Urinary bladder (tissue), 4 donors: Measurements from ENCODE around the gene CLCN2. TPM values are rescaled to one million over a fixed set of nuclear protein-coding genes. Genes with fewer than 3 reads are reported as not detected.
A peak's percentile ranks its signal among the peaks of the same experiment; 100 is the strongest.

ENCODE experiments used
- DNase-seq: peaks from one replicate; pipeline ENCODE4 v3.0.0-alpha.2; 2015; ENCODE audit errors: extremely low spot score
- H3K27ac ChIP-seq: one replicate; pipeline ENCODE4 v1.5.1; 2013; ENCODE audit warnings: low read depth, mild to moderate bottlenecking, moderate library complexity
- H3K36me3 ChIP-seq: one replicate; pipeline ENCODE4 v1.6.1; 2013; ENCODE audit warnings: mild to moderate bottlenecking, moderate library complexity; ENCODE audit not compliant: insufficient read depth
- H3K4me1 ChIP-seq: one replicate; pipeline ENCODE4 v1.6.1; 2013; ENCODE audit warnings: mild to moderate bottlenecking, moderate library complexity; ENCODE audit not compliant: insufficient read depth
- H3K4me3 ChIP-seq: one replicate; pipeline ENCODE4 v1.5.1; 2013; ENCODE audit warnings: low read depth, low read length
- WGBS: extraction: QIAGEN DNeasy Blood & Tissue Kit; methylation state at CpG from one replicate; pipeline ENCODE4 v1.1.7; 2013; 5-methylcytosine and 5-hydroxymethylcytosine counted together
- polyA plus RNA-seq: library from polyadenylated mRNA; stranded (reverse); fragments of 200-250 nt; gene quantifications from one replicate; pipeline ENCODE4 v1.2.3, GENCODE V29; 2013
- total RNA-seq: library from RNA; depleted of rRNA; stranded (reverse); fragments of >200 nt; gene quantifications from one replicate; pipeline ENCODE4 v1.2.3, GENCODE V29; 2014
- donor health status: healthy with polysubstance abuse.
- donor health status: healthy.

Gene CLCN2
- total RNA-seq (4.7 TPM), polyA plus RNA-seq (4.8 TPM)

- no peak for DNase-seq
- Histone ChIP-seq H3K4me3 (peak within 1 kb of the TSS; percentile 95), H3K27ac (peak within 1 kb of the TSS; percentile 99), H3K36me3 (no peaks in the 10 kb centered on the region), H3K4me1 (peaks cover 3% of the 10 kb centered on the region)
- WGBS = under 1% methylated on average over 56 of the region's 56 CpGs
Measured at GRCh38 chr3:184361532-184361931, at the start of gene CLCN2, which contains the start of gene POLR2H. TSS of gene CLCN2 (minus strand) at chr3:184361605. CDS start at chr3:184361479, 126 bp downstream. TSS of gene POLR2H (plus strand) at chr3:184361710. CDS start at chr3:184363493, 1,783 bp downstream.

GRCh38 chr3:184409946-184410500 is 48.6 kb upstream of the CLCN2 start:
- 78% methylated on average over 12 of the region's 12 CpGs for WGBS
- no peak for DNase-seq
- Histone ChIP-seq H3K4me1 (no peaks in the 10 kb centered on the region), H3K4me3 (no peak overlapping the region), H3K27ac (no peak overlapping the region), H3K36me3 (no peaks in the 10 kb centered on the region)

- 81% methylated on average over 8 of the region's 8 CpGs for WGBS
- H3K4me1 ChIP-seq = no peaks in the 10 kb centered on the region
- H3K27ac ChIP-seq = no peak overlapping the region
- H3K36me3 ChIP-seq = no peaks in the 10 kb centered on the region
- no peak for DNase-seq
- H3K4me3 ChIP-seq = no peak overlapping the region
Measured at GRCh38 chr3:184409331-184409926, 48.0 kb upstream of the CLCN2 start.

- DNase-seq = no peak
- WGBS = 74% methylated on average over 20 of the region's 20 CpGs
Measured at GRCh38 chr3:184405075-184406030, 43.9 kb upstream of the CLCN2 start.

GRCh38 chr3:184399410-184399809 is 38.0 kb upstream of the CLCN2 start:
- DNase-seq = peak; percentile 52
- WGBS = 9% methylated on average over 9 of the region's 9 CpGs
- no peak overlapping the region for H3K4me3 ChIP-seq
- no peaks in the 10 kb centered on the region for H3K4me1 ChIP-seq
- no peaks in the 10 kb centered on the region for H3K36me3 ChIP-seq
- H3K27ac ChIP-seq = no peak overlapping the region

More at GRCh38 chr3:184405075-184406030, 43.9 kb upstream of the CLCN2 start:
- Histone ChIP-seq H3K27ac (no peak overlapping the region), H3K36me3 (no peaks in the 10 kb centered on the region), H3K4me3 (no peak overlapping the region), H3K4me1 (no peaks in the 10 kb centered on the region)

- Histone ChIP-seq H3K4me3 (no peak overlapping the region), H3K4me1 (no peaks in the 10 kb centered on the region), H3K36me3 (no peaks in the 10 kb centered on the region), H3K27ac (no peak overlapping the region)
- DNase-seq = no peak
- WGBS = 77% methylated on average over 5 of the region's 5 CpGs
Measured at GRCh38 chr3:184395320-184395660, 33.9 kb upstream of the CLCN2 start.

GRCh38 chr3:184391266-184391665 is 29.9 kb upstream of the CLCN2 start:
- Histone ChIP-seq H3K27ac (no peak overlapping the region), H3K36me3 (no peaks in the 10 kb centered on the region), H3K4me3 (no peak overlapping the region), H3K4me1 (no peaks in the 10 kb centered on the region)
- no peak for DNase-seq
- 78% methylated on average over 3 of the region's 3 CpGs for WGBS

- no peaks in the 10 kb centered on the region for H3K36me3 ChIP-seq
- WGBS = 92% methylated on average over 5 of the region's 5 CpGs
- no peak overlapping the region for H3K4me3 ChIP-seq
- H3K4me1 ChIP-seq = no peaks in the 10 kb centered on the region
- DNase-seq = no peak
- no peak overlapping the region for H3K27ac ChIP-seq
Measured at GRCh38 chr3:184389935-184390528, 28.6 kb upstream of the CLCN2 start.

GRCh38 chr3:184389384-184389783 is 28.0 kb upstream of the CLCN2 start:
- H3K4me1 ChIP-seq = no peaks in the 10 kb centered on the region
- no peak for DNase-seq
- no peak overlapping the region for H3K4me3 ChIP-seq
- 66% methylated on average over 5 of the region's 5 CpGs for WGBS
- no peaks in the 10 kb centered on the region for H3K36me3 ChIP-seq
- no peak overlapping the region for H3K27ac ChIP-seq

- Histone ChIP-seq H3K27ac (no peak overlapping the region), H3K4me1 (no peaks in the 10 kb centered on the region), H3K36me3 (no peaks in the 10 kb centered on the region), H3K4me3 (no peak overlapping the region)
- WGBS = 84% methylated on average over 8 of the region's 8 CpGs
- DNase-seq = no peak
Measured at GRCh38 chr3:184388936-184389230, 27.5 kb upstream of the CLCN2 start.

- DNase-seq = no peak
- Histone ChIP-seq H3K27ac (no peak overlapping the region), H3K4me1 (no peaks in the 10 kb centered on the region), H3K4me3 (no peak overlapping the region), H3K36me3 (no peaks in the 10 kb centered on the region)
- 84% methylated on average over 8 of the region's 8 CpGs for WGBS
Measured at GRCh38 chr3:184388164-184388935, 26.9 kb upstream of the CLCN2 start.

GRCh38 chr3:184387174-184387714 is 25.8 kb upstream of the CLCN2 start:
- no peak overlapping the region for H3K4me3 ChIP-seq
- no peak overlapping the region for H3K27ac ChIP-seq
- no peaks in the 10 kb centered on the region for H3K36me3 ChIP-seq
- DNase-seq = no peak
- 96% methylated on average over 12 of the region's 12 CpGs for WGBS
- no peaks in the 10 kb centered on the region for H3K4me1 ChIP-seq
